NCI-H2107 treated with DMSO at 0.1 percent for 48 hours (cell line): Measurements from ENCODE around the gene RPS16.

Experiments used
- DNase-seq: peaks from one replicate; lab custom pipeline; 2025; ENCODE audit not compliant: unreplicated experiment; lab: John Stamatoyannopoulos, UW

Gene RPS16

GRCh38 chr19:39389631-39390414, 45.9 kb downstream of the RPS16 start:
- DNase-seq: no peak

GRCh38 chr19:39388657-39389056, 47.1 kb downstream of the RPS16 start:
- DNase-seq: no peak

GRCh38 chr19:39386557-39386956, 49.2 kb downstream of the RPS16 start:
- no peak for DNase-seq

GRCh38 chr19:39385629-39386411, 49.9 kb downstream of the RPS16 start:
- no peak for DNase-seq

- no peak for DNase-seq
These were observed 50.7 kb downstream of the RPS16 start for GRCh38 chr19:39384839-39385568.
